Stimulated activated CD4-positive, alpha-beta T cell treated with anti-CD3 and anti-CD28 coated beads, TNF-alpha, amount 100 ng/mL, for 24 hours (primary cell): ENCODE data around the gene PTPRJ.

Source experiments
- DNase-seq, 3 experiments: peaks; one replicate each; pipeline ENCODE4 v3.0.0-alpha.2; 2020; ENCODE audit warnings: low read depth in 3 of 3

PTPRJ gene

GRCh38 chr11:48093323-48093722, 113.0 kb downstream of the PTPRJ start:
- no peak for DNase-seq

- DNase-seq, result no peak
Observed at GRCh38 chr11:48093795-48094642, 113.7 kb downstream of the PTPRJ start.

DNA sequence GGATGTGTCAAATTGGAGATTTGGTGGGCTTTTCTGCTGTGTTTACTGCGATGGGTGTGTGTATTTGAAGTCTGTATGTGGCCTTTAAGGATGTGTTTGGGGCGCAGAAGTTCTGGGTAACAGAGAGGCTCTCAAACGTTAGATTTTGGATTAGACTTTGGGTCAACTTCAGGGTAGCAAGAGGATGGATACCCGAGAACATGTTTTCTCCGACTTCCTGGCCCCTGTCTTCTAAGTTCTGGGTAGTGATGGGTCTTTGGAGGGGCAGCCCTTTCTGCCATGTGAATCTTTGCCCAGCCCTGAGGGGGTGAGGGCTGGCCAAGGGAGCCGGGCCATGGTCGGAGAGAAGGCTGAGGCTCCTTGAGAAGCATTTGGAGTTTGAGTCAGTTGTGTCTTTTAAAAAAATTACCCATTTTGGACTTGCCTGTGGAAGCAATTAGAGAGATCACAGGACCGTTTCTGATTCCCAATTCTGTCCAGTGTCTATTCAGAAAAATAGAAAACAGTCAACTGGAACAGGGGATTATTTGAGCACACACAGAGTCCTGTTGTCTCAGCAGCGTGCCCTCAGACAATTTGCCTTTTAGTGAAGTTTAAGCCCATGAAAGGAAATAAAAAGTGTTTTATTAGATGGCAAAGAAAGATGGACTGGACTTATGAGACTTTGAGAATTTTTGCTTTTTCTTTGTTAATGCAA, 114.4 kb downstream of the PTPRJ start:
- no peak for DNase-seq

DNA sequence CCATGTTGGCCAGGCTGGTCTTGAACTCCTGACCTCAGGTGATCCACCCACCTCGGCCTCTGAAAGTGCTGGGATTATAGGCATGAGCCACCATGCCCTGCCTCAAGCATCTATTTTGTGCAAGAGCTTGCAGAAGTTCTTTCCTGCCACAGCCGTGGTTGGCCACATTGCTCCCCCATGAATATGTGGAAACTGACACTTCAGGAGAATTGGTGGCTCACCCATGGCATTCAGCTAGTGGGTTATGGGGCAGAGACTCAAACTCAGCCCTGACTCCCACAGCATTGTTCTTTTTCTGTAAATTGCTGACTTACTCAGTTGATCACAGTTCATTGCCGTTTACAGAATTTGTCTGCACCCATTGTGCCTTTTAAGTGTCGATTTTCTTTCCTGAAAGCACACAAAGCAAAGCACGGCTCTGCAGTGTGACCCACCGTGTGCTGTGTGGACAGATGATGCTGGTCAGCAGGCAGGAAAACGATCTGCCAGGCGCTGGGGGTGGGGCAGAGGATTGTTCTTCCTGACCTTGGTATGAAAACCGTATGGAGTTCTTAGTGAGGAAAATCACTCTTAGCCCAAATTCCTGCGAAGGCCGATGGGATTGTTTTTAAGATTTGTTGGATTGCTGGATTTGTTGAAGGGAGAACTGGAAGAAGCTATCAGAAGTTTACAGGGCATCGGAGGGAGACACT, 115.6 kb downstream of the PTPRJ start:
- no peak for DNase-seq

DNA sequence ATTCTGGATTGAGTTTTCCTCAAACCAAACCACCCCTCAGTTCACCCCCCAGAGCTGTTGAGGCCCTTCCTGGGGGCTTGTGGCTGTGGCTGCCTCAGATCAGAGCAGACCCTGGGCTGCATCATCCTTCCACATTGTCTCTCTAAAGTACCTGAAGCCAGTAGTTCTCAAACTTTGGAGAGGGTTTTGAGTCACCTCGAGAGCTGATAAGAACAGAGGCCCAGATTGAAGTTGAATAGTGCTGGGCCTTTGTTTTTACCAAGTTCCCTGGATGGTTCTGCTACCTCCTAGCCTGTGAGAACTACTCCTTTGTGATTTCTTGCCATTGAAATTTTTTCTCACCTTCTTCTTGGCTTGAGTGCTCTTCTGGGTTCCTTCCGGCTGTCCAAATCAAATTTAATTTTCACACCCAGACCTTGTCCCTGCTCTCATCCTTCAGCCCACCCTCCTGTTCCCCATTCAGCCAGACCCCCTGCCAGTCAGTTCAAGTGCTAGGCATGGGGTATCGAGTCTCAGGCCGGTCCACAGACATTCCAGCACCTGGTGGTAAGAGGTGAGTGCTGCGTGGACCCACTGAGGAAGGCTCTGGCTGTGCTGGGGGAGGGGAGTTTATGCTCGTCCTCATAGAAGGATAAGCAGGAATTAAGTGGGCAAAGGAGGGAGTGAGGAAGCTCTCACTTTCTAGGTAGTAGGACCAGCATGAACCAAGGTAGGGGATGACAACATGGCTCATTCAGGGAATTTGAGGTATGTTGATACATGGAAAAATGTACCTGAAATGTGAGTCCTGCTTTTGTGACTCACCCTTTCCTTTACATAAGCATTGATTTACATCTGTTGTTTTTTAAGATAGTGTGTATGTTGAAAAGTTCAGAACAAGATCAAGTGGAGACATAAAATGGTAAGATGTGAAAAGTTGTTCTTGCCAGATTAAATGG, 116.5 kb downstream of the PTPRJ start:
- DNase-seq, result no peak

- no peak for DNase-seq
Observed at GRCh38 chr11:48098024-48098423, 117.7 kb downstream of the PTPRJ start.

DNA sequence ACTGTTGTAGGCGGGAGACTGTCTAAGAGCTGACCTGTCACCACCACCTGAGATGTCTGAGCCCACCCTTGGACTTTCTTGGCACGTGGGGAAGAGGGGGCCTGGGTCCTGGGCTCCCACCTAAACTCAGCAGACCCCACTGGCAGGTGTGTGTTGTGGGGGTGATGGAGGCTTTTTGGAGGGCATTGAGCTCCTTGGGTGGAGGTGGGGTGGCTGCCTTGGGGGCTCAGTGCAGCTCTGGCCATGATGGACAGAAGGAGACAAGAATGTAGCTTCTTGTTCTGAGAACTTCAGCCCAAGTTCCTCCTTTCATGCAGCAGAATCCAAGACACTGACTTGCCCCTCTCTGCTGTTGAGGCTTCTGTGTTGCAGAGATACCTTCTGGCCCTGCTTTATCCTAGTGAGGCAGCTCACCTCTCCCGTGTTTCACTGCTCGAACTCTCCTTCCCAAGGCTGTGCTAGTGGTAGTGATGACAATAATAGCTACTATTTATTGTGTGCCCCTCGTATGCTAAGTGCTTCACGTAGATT, 119.6 kb downstream of the PTPRJ start:
- no peak for DNase-seq

GRCh38 chr11:48101044-48101733, 120.8 kb downstream of the PTPRJ start:
- DNase-seq, result no peak

DNA sequence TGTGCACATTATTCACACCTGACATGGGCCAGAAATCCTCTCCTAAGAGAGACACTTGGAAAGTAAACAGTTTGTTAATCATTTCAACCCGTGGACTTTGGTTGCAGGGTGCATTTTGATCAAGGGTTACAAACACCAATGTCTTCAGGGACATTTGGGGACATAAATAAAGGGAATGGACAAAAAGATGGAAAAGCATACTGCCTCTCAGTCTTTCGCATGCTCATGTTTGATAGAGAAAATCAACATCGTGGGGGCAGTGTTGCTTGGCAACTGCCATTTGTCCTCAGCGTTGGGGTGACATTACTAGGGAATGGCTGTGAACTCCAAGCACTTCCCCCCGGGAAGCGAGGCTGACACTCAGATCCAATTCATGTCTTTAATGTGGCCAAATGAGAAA, 121.6 kb downstream of the PTPRJ start:
- DNase-seq, result no peak

GRCh38 chr11:48103621-48104567, 123.5 kb downstream of the PTPRJ start:
- no peak for DNase-seq

DNA sequence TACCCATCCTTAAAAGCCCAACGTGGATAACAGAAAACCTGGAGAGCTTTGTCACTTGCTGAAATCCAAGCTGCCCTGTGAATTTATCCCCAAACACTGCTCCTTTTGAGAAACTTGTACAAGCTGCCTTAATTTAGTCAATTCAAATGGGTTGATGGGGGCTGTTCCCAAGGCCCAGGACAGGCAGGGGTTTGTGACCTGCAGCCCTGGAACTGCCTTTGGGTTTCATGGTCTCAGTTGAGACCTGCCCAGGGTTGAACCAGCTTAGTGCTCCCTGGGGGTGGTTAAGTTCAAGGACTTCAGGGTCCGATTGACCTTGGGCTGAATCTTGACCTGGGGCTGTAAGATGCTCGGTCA, 124.2 kb downstream of the PTPRJ start:
- no peak for DNase-seq

DNA sequence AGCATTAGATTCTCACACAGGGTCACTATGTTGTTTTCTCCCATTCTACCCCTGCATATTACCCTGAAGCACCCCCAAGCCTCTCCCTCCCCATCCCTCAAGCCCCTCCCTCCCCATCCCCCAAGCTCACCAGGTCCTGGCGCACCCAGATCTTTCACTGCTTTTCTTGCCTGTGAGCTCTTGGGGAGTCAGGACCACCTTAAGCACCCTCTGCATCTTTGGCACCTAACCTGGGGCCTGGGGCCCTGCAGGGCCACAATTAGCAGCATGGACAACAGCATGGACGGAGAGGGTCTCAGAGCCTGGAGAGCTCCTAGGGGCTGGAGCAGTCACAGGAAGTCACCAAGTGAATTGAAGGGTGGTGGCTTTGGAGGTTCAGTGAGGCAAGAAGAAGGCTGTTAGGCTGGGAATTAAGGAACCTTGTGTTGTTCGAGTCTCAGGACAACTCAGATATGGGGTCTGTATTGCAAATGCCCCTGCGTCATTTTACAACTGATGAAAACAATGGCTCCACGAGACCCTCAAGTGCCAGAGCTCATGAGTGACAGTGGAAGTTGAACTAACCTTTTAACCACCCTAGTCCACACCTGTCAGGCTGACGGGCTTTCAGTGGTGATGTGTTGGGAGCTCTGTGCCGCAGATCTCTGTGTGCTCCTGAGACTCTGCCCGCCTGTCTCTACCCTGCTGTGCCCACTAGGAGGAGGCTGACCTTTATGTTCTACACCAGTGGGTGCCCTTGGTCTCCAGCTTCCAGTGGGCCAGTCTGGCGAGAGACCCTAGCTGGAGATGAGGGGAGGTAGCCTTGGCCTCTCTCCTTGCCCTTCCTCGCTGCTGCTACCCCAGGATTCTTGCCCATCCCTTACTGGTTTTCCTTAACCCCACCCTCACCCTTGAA, 125.0 kb downstream of the PTPRJ start:
- no peak for DNase-seq

GRCh38 chr11:48106166-48106565, 125.8 kb downstream of the PTPRJ start:
- no peak for DNase-seq

GRCh38 chr11:48107188-48107704, 126.9 kb downstream of the PTPRJ start:
- peak in 2 of 3 experiments; percentile 26 to 65 for DNase-seq

- no peak for DNase-seq
Observed at GRCh38 chr11:48108231-48109045, 128.1 kb downstream of the PTPRJ start.

GRCh38 chr11:48109046-48109666, 128.8 kb downstream of the PTPRJ start:
- no peak for DNase-seq

- no peak for DNase-seq
Observed at GRCh38 chr11:48110509-48110766, 130.1 kb downstream of the PTPRJ start.
